GM12872 (cell line): ENCODE results near the gene NRXN3.

ENCODE experiments used
- TF ChIP-seq, protein P1 (sequence below): IDR thresholded peaks from 3 replicates; pipeline ENCODE4 v1.5.1; 2011; ENCODE audit warnings: low read depth, mild to moderate bottlenecking, low read length, moderate library complexity; ENCODE audit not compliant: insufficient read depth

NRXN3 gene

DNA sequence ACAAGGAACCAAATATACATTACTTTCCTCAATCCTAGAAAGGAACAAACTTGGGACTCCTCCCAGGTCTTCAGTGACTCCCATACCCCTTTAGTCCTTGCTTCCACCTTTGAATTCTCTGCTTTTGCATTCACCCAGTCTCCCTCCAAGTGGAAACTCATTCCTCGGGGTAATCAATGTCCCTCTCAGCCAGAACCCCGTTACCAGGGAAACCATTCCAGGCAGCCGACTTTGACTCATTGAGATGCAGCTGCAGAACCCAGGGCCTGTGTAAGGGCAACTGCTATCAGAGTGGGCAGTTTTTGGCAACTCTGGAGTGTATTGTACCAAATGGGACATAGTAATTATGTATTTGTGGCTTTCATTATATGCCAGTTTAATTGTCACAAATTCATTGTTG lies 186.2 kb downstream of the NRXN3 start:
- TF ChIP-seq, protein P1, sequence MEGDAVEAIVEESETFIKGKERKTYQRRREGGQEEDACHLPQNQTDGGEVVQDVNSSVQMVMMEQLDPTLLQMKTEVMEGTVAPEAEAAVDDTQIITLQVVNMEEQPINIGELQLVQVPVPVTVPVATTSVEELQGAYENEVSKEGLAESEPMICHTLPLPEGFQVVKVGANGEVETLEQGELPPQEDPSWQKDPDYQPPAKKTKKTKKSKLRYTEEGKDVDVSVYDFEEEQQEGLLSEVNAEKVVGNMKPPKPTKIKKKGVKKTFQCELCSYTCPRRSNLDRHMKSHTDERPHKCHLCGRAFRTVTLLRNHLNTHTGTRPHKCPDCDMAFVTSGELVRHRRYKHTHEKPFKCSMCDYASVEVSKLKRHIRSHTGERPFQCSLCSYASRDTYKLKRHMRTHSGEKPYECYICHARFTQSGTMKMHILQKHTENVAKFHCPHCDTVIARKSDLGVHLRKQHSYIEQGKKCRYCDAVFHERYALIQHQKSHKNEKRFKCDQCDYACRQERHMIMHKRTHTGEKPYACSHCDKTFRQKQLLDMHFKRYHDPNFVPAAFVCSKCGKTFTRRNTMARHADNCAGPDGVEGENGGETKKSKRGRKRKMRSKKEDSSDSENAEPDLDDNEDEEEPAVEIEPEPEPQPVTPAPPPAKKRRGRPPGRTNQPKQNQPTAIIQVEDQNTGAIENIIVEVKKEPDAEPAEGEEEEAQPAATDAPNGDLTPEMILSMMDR: no peak

DNA sequence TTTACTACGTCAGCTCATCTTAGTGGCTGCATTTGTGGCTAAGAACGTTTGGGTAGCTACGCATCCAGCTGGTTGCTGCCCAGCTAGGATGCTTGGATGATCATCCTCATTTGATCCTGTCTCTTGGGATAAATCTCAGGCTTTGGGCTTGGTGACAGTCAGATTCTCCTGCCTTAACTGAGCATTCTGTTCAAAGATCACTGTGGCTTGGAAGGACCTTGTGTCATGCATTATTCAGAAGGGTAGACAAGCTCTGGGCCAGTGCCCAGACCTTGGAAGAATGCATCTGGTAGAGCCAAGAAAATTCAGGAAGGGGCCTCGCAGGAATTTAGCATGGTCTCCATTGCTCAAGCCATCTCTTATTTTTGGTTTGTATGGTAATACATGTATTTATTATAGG lies 188.4 kb downstream of the NRXN3 start:
- TF ChIP-seq, protein P1: no peak

GRCh38 chr14:78359581-78359980 lies 189.4 kb downstream of the NRXN3 start:
- TF ChIP-seq, protein P1: no peak

DNA sequence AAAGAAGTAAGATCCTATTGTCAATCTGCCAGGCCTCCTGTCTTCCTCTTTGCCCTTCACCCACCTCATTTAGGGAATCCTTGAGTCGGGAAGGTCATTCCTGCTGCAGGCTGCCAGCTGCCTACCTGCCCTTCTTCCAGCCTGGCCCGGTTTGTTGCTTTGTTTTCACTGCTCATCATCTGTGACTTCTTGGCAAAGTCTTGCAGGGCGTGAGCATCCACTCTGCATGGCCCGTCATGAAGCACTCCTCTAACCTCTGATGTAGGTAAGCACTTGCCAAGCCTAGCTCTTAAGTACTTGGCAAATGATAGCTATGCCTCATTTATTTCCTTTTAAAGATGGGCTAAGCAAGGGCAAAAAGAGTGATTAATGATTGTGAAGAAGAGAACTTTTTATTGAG lies 192.8 kb downstream of the NRXN3 start:
- TF ChIP-seq, protein P1: no peak

DNA sequence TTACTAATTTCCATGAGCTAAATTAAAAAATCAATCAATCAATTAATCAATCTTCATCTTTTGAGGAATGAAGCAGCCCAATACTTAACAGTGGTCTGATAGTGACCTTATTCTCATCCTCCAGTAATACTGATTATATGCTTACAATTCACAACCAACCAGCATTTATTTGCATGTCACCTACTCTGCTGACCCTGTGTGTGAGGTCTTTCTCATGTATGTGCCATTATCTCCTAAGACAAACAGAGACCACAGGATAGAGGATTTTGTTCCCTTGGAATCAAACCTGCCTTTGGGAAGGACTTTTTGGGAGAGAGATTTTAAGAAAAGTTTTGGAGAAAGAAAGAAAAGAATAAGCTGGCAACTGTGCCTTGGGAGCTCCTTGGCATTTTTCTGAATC lies 197.2 kb downstream of the NRXN3 start:
- TF ChIP-seq, protein P1: no peak

GRCh38 chr14:78383060-78383459 lies 212.9 kb downstream of the NRXN3 start:
- TF ChIP-seq, protein P1: no peak

GRCh38 chr14:78398216-78398615 lies 228.0 kb downstream of the NRXN3 start:
- TF ChIP-seq, protein P1: no peak
